ENCODE results near the gene ORMDL1. TPM values are rescaled to one million over a fixed set of nuclear protein-coding genes. Genes with fewer than 3 reads are reported as not detected.

The ORMDL1 gene
- total RNA-seq, 1 experiment from 2014 or later, result 38.4 TPM

DNA sequence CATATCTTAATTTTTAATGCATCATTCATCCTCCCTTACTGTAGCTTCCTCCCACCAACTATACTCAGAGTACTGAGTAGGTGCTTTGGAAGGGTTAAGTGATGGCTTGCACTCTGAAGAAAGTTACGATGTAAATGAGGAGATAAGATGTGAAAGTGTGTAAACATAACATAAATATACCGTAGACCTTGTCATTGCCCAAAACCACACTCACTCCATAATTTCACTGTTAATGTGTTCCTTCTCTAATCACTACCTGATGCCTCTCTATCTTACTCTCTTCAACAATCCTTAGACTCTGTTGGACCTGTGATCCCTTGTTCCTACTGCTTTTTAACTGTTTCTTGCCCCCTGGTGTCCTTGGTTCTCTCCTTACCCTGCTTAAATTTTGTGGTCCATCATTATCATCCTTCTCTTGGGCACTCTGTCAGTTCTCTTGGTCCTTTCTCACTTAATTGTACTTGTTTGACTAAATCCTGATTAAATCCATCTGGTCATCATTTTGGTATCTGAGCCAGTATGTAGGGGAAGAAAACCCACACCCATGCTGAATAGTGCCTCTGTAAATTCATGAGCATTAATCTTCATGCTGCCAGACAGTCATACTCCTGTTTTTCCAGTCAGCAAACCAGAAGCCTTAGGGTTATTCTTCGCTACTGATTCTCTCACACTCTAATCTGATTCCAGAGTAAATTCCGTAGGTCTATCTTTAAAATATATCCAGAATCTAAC lies 45.1 kb upstream of the ORMDL1 start (continued):
- TF ChIP-seq, protein P1, sequence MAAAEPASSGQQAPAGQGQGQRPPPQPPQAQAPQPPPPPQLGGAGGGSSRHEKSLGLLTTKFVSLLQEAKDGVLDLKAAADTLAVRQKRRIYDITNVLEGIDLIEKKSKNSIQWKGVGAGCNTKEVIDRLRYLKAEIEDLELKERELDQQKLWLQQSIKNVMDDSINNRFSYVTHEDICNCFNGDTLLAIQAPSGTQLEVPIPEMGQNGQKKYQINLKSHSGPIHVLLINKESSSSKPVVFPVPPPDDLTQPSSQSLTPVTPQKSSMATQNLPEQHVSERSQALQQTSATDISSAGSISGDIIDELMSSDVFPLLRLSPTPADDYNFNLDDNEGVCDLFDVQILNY (CRISPR knock-in tag; IDR thresholded peaks at IDR 0.05), result no peak

- ATAC-seq (peak; percentile 48), DNase-seq (ENCODE audit: low spot score) (no peak)
- Mint-ChIP-seq H3K36me3 (no peaks in the 10 kb centered on the region; the same call in 1 of the 2 replicates), H3K27ac (no peak overlapping the region; the same call in 1 of the 2 replicates), H3K9me3 (no peaks in the 10 kb centered on the region), H3K27me3 (ENCODE audit: low read depth) (no peaks in the 10 kb centered on the region), H3K4me3 (no peak overlapping the region), H3K4me1 (peaks cover 21% of the 10 kb centered on the region)
- no peak for TF ChIP-seq ETV6 (CRISPR knock-in tag; IDR thresholded peaks at IDR 0.05)
- CTCF ChIA-PET, result no interaction called here
- POLR2A ChIA-PET, result no interaction called here
Observed at GRCh38 chr2:189826039-189826438, 41.9 kb upstream of the ORMDL1 start.

- Mint-ChIP-seq H3K4me1 (peaks cover 21% of the 10 kb centered on the region), H3K9me3 (no peaks in the 10 kb centered on the region), H3K27me3 (ENCODE audit: low read depth) (no peaks in the 10 kb centered on the region), H3K36me3 (0 out of 2 replicates have a peak, but pooled peaks cover 2% of the 10 kb centered on the region), H3K4me3 (no peak overlapping the region), H3K27ac (no peak overlapping the region)
- CTCF ChIA-PET, result no interaction called here
- TF ChIP-seq GTF2I (CRISPR knock-in tag; conservative IDR thresholded peaks at IDR 0.05), result no peak
- TF ChIP-seq ATF2 (CRISPR knock-in tag; IDR thresholded peaks at IDR 0.05; ENCODE audit: borderline replicate concordance, low read depth), result no peak
- TF ChIP-seq ZNF232 (CRISPR knock-in tag; IDR thresholded peaks at IDR 0.05), result no peak
- no peak for TF ChIP-seq TP53 (CRISPR knock-in tag; IDR thresholded peaks at IDR 0.05)
- no peak for TF ChIP-seq CBFB (CRISPR knock-in tag; IDR thresholded peaks at IDR 0.05; ENCODE audit: low read depth)
- POLR2A ChIA-PET, result no interaction called here
- ATAC-seq (no peak), DNase-seq (ENCODE audit: low spot score) (no peak)
Observed at GRCh38 chr2:189824694-189825396, 40.7 kb upstream of the ORMDL1 start.

DNA sequence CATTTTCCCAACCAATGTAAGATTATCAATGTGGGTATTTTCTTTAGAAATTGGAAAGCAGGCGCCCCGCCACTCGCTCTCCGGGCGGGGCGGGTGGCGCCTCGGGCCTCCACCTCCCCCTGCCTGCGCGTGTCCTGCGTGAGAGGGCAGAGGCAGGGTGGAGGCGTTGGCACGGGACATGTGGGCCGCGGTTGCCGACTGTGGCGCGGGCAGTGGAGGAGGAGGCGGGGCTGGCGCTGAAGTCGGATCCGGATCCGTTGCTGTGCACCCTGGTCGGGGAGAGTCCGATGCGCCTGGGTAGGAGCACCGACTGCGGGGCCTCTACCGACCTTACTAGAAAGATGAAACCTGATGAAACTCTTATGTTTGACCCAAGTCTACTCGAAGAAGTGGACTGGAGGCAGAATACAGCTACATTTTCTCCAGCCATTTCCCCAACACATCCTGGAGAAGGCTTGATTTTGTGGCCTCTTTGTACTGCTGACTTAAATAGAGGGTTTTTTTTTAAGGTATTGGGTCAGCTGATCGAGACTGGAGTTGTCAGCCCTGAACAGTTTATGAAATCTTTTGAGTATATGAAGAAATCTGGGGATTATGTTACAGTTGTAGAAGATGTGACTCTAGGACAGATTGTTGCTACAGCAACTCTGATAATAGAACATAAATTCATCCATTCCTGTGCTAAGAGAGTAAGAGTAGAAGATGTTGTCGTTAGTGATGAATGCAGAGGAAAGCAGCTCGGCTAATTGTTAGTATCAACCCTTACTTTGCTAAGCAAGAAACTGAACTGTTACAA lies 38.0 kb upstream of the ORMDL1 start:
- peak; percentile 30; the same call in 1 of the 2 replicates for ATAC-seq
- POLR2A ChIA-PET, result no interaction called here
- TF ChIP-seq ZNF416 (CRISPR knock-in tag; IDR thresholded peaks at IDR 0.05) (no peak), GTF2I (CRISPR knock-in tag; conservative IDR thresholded peaks at IDR 0.05) (no peak), EMX1 (CRISPR knock-in tag; IDR thresholded peaks at IDR 0.05) (no peak), HMGA2 (CRISPR knock-in tag; IDR thresholded peaks at IDR 0.05) (no peak), SP1 (CRISPR knock-in tag; conservative IDR thresholded peaks at IDR 0.05) (no peak), TP53 (CRISPR knock-in tag; IDR thresholded peaks at IDR 0.05) (no peak), SMAD3 (CRISPR knock-in tag; IDR thresholded peaks at IDR 0.05; ENCODE audit: borderline replicate concordance) (no peak), FOXK1 (CRISPR knock-in tag; IDR thresholded peaks at IDR 0.05) (no peak), CREM (CRISPR knock-in tag; IDR thresholded peaks at IDR 0.05) (no peak), FOXJ3 (CRISPR knock-in tag; IDR thresholded peaks at IDR 0.05; ENCODE audit: borderline replicate concordance) (no peak), CBFB (CRISPR knock-in tag; IDR thresholded peaks at IDR 0.05; ENCODE audit: low read depth) (no peak)
- TF ChIP-seq, protein P2, sequence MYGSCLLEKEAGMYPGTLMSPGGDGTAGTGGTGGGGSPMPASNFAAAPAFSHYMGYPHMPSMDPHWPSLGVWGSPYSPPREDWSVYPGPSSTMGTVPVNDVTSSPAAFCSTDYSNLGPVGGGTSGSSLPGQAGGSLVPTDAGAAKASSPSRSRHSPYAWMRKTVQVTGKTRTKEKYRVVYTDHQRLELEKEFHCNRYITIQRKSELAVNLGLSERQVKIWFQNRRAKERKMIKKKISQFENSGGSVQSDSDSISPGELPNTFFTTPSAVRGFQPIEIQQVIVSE (CRISPR knock-in tag; IDR thresholded peaks at IDR 0.05; ENCODE audit: borderline replicate concordance), result no peak
- TF ChIP-seq, protein P3, sequence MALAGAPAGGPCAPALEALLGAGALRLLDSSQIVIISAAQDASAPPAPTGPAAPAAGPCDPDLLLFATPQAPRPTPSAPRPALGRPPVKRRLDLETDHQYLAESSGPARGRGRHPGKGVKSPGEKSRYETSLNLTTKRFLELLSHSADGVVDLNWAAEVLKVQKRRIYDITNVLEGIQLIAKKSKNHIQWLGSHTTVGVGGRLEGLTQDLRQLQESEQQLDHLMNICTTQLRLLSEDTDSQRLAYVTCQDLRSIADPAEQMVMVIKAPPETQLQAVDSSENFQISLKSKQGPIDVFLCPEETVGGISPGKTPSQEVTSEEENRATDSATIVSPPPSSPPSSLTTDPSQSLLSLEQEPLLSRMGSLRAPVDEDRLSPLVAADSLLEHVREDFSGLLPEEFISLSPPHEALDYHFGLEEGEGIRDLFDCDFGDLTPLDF (CRISPR knock-in tag; IDR thresholded peaks at IDR 0.05), result no peak
- no peak for DNase-seq (ENCODE audit: low spot score)
- Mint-ChIP-seq H3K4me1 (peaks cover 9% of the 10 kb centered on the region), H3K9me3 (no peaks in the 10 kb centered on the region), H3K36me3 (peaks cover 11% of the 10 kb centered on the region), H3K27ac (no peak overlapping the region), H3K27me3 (ENCODE audit: low read depth) (no peaks in the 10 kb centered on the region), H3K4me3 (no peak overlapping the region)
- CTCF ChIA-PET, result no interaction called here

All from WTC11 (cell line).